H9 (cell line): Measurements from ENCODE around the gene NAPG. TPM values are rescaled to one million over a fixed set of nuclear protein-coding genes. Genes with fewer than 3 reads are reported as not detected.

ENCODE experiments used
- DNase-seq: peaks from one replicate; pipeline ENCODE4 v3.0.0-alpha.2; 2017
- H2AFZ ChIP-seq: one replicate; pipeline ENCODE4 v1.6.1; 2013; ENCODE audit warnings: mild to moderate bottlenecking, low read length, control low read depth, moderate library complexity
- H2AK5ac ChIP-seq: 2 replicates; pipeline ENCODE4 v1.6.1; 2013; ENCODE audit warnings: low read length, control low read depth, mixed read lengths; ENCODE audit not compliant: insufficient read length
- H2BK120ac ChIP-seq: one replicate; pipeline ENCODE4 v1.6.1; 2013; ENCODE audit warnings: low read depth, mild to moderate bottlenecking, low read length, control low read depth, inconsistent platforms; ENCODE audit not compliant: poor library complexity, severe bottlenecking
- H2BK12ac ChIP-seq: 2 replicates; pipeline ENCODE4 v1.6.1; 2013; ENCODE audit warnings: low read length, control low read depth, mixed read lengths, low read depth; ENCODE audit not compliant: insufficient read length
- H2BK15ac ChIP-seq: 2 replicates; pipeline ENCODE4 v1.6.1; 2013; ENCODE audit warnings: low read depth, low read length, control low read depth
- H2BK20ac ChIP-seq: one replicate; pipeline ENCODE4 v1.6.1; 2013; ENCODE audit warnings: low read depth, mild to moderate bottlenecking, low read length, control low read depth, inconsistent platforms; ENCODE audit not compliant: poor library complexity, severe bottlenecking
- H2BK5ac ChIP-seq: 2 replicates; pipeline ENCODE4 v1.6.1; 2013; ENCODE audit warnings: low read length, control low read depth, mixed read lengths; ENCODE audit not compliant: insufficient read length
- H3K14ac ChIP-seq: 2 replicates; pipeline ENCODE4 v1.6.1; 2013; ENCODE audit warnings: low read length, control low read depth; ENCODE audit not compliant: insufficient read depth
- H3K18ac ChIP-seq: 2 replicates; pipeline ENCODE4 v1.6.1; 2013; ENCODE audit warnings: low read depth, mild to moderate bottlenecking, mixed read lengths, low read length, control low read depth; ENCODE audit not compliant: insufficient read length
- H3K23ac ChIP-seq: 2 replicates; pipeline ENCODE4 v1.6.1; 2013; ENCODE audit warnings: low read length, control low read depth, mixed read lengths, low read depth; ENCODE audit not compliant: insufficient read length
- H3K23me2 ChIP-seq: 2 replicates; pipeline ENCODE4 v1.6.1; 2013; ENCODE audit warnings: low read depth, mild to moderate bottlenecking, mixed read lengths, low read length, control low read depth; ENCODE audit not compliant: insufficient read length, poor library complexity, severe bottlenecking
- H3K27ac ChIP-seq: 2 replicates; pipeline ENCODE4 v1.5.1; 2013; ENCODE audit warnings: low read length, control low read depth, mixed read lengths, low read depth; ENCODE audit not compliant: insufficient read length
- H3K27me3 ChIP-seq: 2 replicates; pipeline ENCODE4 v1.6.1; 2013; ENCODE audit warnings: low read length, control low read depth, inconsistent platforms; ENCODE audit not compliant: insufficient read depth
- H3K4ac ChIP-seq: 2 replicates; pipeline ENCODE4 v1.6.1; 2013; ENCODE audit warnings: low read depth, mild to moderate bottlenecking, control low read depth, inconsistent platforms, low read length, moderate library complexity
- H3K4me1 ChIP-seq: 2 replicates; pipeline ENCODE4 v1.6.1; 2013; ENCODE audit warnings: low read length, control low read depth, inconsistent platforms; ENCODE audit not compliant: insufficient read depth
- H3K4me2 ChIP-seq: 2 replicates; pipeline ENCODE4 v1.6.1; 2013; ENCODE audit warnings: low read length, control low read depth, mixed read lengths; ENCODE audit not compliant: insufficient read length, insufficient read depth
- H3K56ac ChIP-seq: 2 replicates; pipeline ENCODE4 v1.6.1; 2013; ENCODE audit warnings: low read depth, mild to moderate bottlenecking, mixed read lengths, low read length, control low read depth; ENCODE audit not compliant: insufficient read length
- H3K79me1 ChIP-seq: 2 replicates; pipeline ENCODE4 v1.6.1; 2013; ENCODE audit warnings: low read depth, mild to moderate bottlenecking, moderate library complexity, low read length, control low read depth, inconsistent platforms; ENCODE audit not compliant: insufficient read depth, poor library complexity, severe bottlenecking
- H3K79me2 ChIP-seq: 2 replicates; pipeline ENCODE4 v1.6.1; 2013; ENCODE audit warnings: low read length, control low read depth, inconsistent platforms; ENCODE audit not compliant: insufficient read depth
- H3K9ac ChIP-seq: 2 replicates; pipeline ENCODE4 v1.6.1; 2013; ENCODE audit warnings: low read length, control low read depth, mixed read lengths; ENCODE audit not compliant: insufficient read length; ENCODE audit errors: extremely low read depth
- H3K9me3 ChIP-seq: one replicate; pipeline ENCODE4 v1.6.1; 2013; ENCODE audit warnings: low read depth, low read length, inconsistent platforms; ENCODE audit not compliant: control insufficient read depth
- H3T11ph ChIP-seq: one replicate; pipeline ENCODE4 v1.6.1; 2013; ENCODE audit warnings: mild to moderate bottlenecking, low read length, control low read depth, inconsistent platforms
- H4K20me1 ChIP-seq: one replicate; pipeline ENCODE4 v1.6.1; 2013; ENCODE audit not compliant: control insufficient read depth, insufficient read length, insufficient read depth
- H4K5ac ChIP-seq: 2 replicates; pipeline ENCODE4 v1.6.1; 2013; ENCODE audit warnings: low read depth, mild to moderate bottlenecking, mixed read lengths, low read length, control low read depth; ENCODE audit not compliant: insufficient read length
- H4K8ac ChIP-seq: replicated peaks from 2 replicates; pipeline ENCODE4 v1.6.1; 2013; ENCODE audit warnings: low read length, control low read depth, mixed read lengths, low read depth; ENCODE audit not compliant: insufficient read length
- H4K91ac ChIP-seq: 2 replicates; pipeline ENCODE4 v1.6.1; 2013; ENCODE audit warnings: low read depth, mild to moderate bottlenecking, moderate library complexity, mixed read lengths, low read length, control low read depth; ENCODE audit not compliant: insufficient read length
- H3K27ac Mint-ChIP-seq, 3 experiments: 2 replicates in 2 of 3; 3 replicates in 1 of 3; pipeline ENCODE4 v1.8.0; 2020 to 2021; ENCODE audit warnings: mixed read lengths in 3 of 3, mild to moderate bottlenecking in 1 of 3, moderate library complexity in 1 of 3
- H3K27me3 Mint-ChIP-seq: 2 replicates; pipeline ENCODE4 v1.8.0; 2021; ENCODE audit warnings: low read depth, mild to moderate bottlenecking, moderate library complexity, mixed read lengths
- H3K36me3 Mint-ChIP-seq, 3 experiments: 2 replicates in 2 of 3; 3 replicates in 1 of 3; pipeline ENCODE4 v1.8.0; 2020 to 2021; ENCODE audit warnings: low read depth in 3 of 3, mixed read lengths in 3 of 3; ENCODE audit not compliant: insufficient read depth in 1 of 3
- H3K4me1 Mint-ChIP-seq, 2 experiments: 2 replicates each; pipeline ENCODE4 v1.8.0; 2020; ENCODE audit warnings: mixed read lengths in 2 of 2
- H3K4me3 Mint-ChIP-seq, 2 experiments: 2 replicates in 1 of 2; 3 replicates in 1 of 2; pipeline ENCODE4 v1.8.0; 2020 to 2021; ENCODE audit warnings: mild to moderate bottlenecking in 2 of 2, mixed read lengths in 2 of 2, moderate library complexity in 1 of 2
- H3K9me3 Mint-ChIP-seq, 2 experiments: 2 replicates in 1 of 2; 3 replicates in 1 of 2; pipeline ENCODE4 v1.8.0; 2020; ENCODE audit warnings: mild to moderate bottlenecking in 2 of 2, mixed read lengths in 2 of 2, moderate library complexity in 1 of 2
- WGBS: extraction: QIAGEN DNeasy Blood & Tissue Kit; methylation state at CpG from one replicate; pipeline ENCODE4 v1.1.7; 2013; ENCODE audit warnings: missing lambda C conversion rate, low lambda C conversion rate, mixed read lengths; ENCODE audit not compliant: insufficient read length; ENCODE audit errors: extremely low coverage; 5-methylcytosine and 5-hydroxymethylcytosine counted together
- total RNA-seq: library from RNA; stranded (reverse); gene quantifications from 2 replicates; pipeline ENCODE4 v1.2.1, GENCODE V29; 2021
- TF ChIP-seq, protein P1 (sequence below): fragments of 200-600 bp; sonication (generic); conservative IDR thresholded peaks from 3 replicates; pipeline ENCODE4 v1.8.0; 2021; ENCODE audit warnings: antibody characterized with exemption, mild to moderate bottlenecking

The NAPG gene
- total RNA-seq, 1 experiment from 2014 or later = 30.9 TPM

DNA sequence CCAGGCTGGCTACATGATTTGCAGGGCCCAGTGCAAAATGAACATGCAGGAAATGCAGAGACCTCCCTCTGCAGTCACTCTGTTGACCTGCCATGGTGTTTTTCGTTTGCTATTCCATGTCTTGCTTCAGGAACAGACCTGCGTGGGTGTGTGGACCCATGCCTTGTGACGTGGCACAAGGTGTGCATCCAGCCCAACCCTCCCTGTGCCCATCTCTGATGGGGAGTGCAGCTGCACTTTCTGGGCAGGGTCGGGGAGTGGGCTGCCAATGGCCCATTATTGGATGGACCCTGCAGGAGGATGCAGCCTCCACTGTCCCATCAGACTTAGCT lies 33.1 kb downstream of the NAPG start:
- peaks cover 10% of the 10 kb centered on the region for H3K9me3 ChIP-seq
- peaks cover 10 to 12% of the 10 kb centered on the region in 2 experiments for H3K9me3 Mint-ChIP-seq
- H3K4me3 Mint-ChIP-seq = no peak overlapping the region
- no peak overlapping the region for H2BK12ac ChIP-seq
- no peaks in the 10 kb centered on the region for H3K23me2 ChIP-seq
- H2BK20ac ChIP-seq = no peak overlapping the region
- H3K18ac ChIP-seq = no peak overlapping the region
- no peak overlapping the region for H3K27ac ChIP-seq
- H4K8ac ChIP-seq = no peak overlapping the region
- no peak overlapping the region for H3K4ac ChIP-seq
- H3K14ac ChIP-seq = no peak overlapping the region
- H2BK15ac ChIP-seq = no peak overlapping the region
- TF ChIP-seq, protein P1, sequence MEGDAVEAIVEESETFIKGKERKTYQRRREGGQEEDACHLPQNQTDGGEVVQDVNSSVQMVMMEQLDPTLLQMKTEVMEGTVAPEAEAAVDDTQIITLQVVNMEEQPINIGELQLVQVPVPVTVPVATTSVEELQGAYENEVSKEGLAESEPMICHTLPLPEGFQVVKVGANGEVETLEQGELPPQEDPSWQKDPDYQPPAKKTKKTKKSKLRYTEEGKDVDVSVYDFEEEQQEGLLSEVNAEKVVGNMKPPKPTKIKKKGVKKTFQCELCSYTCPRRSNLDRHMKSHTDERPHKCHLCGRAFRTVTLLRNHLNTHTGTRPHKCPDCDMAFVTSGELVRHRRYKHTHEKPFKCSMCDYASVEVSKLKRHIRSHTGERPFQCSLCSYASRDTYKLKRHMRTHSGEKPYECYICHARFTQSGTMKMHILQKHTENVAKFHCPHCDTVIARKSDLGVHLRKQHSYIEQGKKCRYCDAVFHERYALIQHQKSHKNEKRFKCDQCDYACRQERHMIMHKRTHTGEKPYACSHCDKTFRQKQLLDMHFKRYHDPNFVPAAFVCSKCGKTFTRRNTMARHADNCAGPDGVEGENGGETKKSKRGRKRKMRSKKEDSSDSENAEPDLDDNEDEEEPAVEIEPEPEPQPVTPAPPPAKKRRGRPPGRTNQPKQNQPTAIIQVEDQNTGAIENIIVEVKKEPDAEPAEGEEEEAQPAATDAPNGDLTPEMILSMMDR = no peak
- H3T11ph ChIP-seq = no peak overlapping the region
- H2BK120ac ChIP-seq = no peak overlapping the region
- no peaks in the 10 kb centered on the region for H4K20me1 ChIP-seq
- peaks cover 8 to 10% of the 10 kb centered on the region in 2 experiments for H3K4me1 Mint-ChIP-seq
- no peak overlapping the region for H3K4me2 ChIP-seq
- H3K27me3 Mint-ChIP-seq = no peaks in the 10 kb centered on the region; the same call in 1 of the 2 replicates
- H3K23ac ChIP-seq = no peak overlapping the region
- no peak overlapping the region for H4K5ac ChIP-seq
- no peaks in the 10 kb centered on the region for H3K79me1 ChIP-seq
- H3K27me3 ChIP-seq = no peaks in the 10 kb centered on the region
- no peak for DNase-seq
- H3K4me1 ChIP-seq = no peaks in the 10 kb centered on the region
- H3K27ac Mint-ChIP-seq = no peak overlapping the region; a peak in 1 of 7 replicates
- H3K9ac ChIP-seq = no peak overlapping the region
- H2AK5ac ChIP-seq = no peak overlapping the region
- H2AFZ ChIP-seq = no peak overlapping the region
- H3K56ac ChIP-seq = no peak overlapping the region
- H3K79me2 ChIP-seq = no peaks in the 10 kb centered on the region
- H4K91ac ChIP-seq = no peak overlapping the region
- WGBS = no CpG with 5 or more reads among the region's 4 CpGs
- H2BK5ac ChIP-seq = no peak overlapping the region
- peaks cover 39 to 45% (median 43%) of the 10 kb centered on the region in 3 experiments for H3K36me3 Mint-ChIP-seq
